HG02610 (cell line): Measurements from ENCODE around the gene PRKRA.
A peak's percentile ranks its signal among the peaks of the same experiment; 100 is the strongest.
"Not testable (repeated sequence)": the region's sequence is repeated elsewhere in the genome, so short reads cannot be mapped to it uniquely, and the experiment has no call there.

Experiments used
- ATAC-seq: cut with Tn5 transposase; IDR thresholded peaks from one replicate; pipeline ENCODE4 v1.9.1; 2021; ENCODE audit warnings: mild to moderate bottlenecking, moderate library complexity; ENCODE audit not compliant: unreplicated experiment

Gene PRKRA

DNA sequence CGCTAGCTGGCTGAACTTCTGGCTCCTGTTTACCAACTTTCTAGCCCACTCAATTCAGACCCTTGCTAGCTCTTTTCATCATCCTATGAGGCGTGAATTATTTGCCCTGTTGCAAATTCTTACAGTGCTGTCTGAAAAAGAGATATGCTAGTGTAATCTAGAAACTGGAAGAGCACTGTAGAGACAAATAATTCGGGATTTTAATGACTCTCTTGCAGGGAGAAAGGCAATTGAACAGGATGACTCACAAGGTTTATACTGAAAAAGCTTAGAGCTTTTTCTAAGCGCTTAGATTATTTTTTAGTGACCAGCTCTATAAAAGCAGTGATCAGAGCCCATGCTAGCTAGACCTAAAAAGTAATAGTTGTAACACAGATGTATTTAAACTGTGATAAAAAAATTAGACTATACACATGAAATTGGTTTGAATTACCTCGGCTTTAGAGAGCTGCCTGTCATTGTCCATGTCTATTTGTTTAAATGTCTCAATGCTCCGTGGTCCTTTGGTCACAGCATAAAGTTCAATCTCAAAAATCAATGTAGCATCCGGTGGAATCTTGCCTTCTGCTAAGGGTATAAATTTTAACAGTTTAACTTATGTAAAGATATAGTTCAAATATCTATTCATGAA is 18.4 kb upstream of the PRKRA start:
- ATAC-seq: no peak

DNA sequence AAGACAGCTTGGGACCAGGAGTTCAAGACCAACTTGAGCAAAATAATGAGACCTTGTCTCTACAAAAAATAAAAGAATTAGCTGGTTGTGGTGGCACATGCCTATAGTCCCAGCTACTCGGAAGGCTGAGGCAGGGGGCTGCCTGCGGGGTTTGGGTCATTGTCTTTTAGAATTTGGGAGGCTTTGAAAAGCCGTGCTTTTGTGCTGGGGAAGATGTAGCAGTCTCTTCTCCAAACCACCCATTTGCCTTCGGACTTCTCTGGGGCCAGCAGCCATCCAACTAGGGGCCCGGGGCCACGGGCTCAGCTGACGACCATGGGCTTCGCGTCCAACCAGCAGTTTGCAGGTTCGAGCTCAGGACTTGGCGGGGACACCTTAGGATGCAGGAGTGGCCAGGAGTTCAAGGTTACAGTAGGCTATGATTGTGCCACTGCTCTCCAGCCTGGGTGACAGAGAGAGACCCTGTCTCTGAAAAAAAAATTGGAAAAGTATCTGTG is 6.5 kb upstream of the PRKRA start:
- ATAC-seq: no peak

DNA sequence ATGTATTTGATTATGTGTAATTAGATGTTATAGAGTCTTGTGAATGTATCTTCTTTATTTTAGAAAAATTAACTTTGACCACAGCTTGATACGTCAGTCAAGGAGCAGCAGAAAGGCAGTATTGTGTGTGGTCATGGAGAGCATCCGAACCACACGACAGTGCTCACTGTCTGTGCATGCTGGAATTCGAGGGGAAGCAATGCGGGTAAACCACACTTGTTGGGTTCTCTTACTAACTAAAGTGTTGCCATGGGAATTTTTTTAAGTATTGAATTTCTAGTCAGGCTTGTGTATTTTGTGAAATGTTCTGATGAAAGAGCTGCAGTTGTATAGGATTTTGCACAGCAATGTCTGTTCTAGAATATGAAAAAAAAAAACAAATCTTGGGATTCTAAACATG is 5.0 kb upstream of the PRKRA start:
- ATAC-seq: no peak

DNA sequence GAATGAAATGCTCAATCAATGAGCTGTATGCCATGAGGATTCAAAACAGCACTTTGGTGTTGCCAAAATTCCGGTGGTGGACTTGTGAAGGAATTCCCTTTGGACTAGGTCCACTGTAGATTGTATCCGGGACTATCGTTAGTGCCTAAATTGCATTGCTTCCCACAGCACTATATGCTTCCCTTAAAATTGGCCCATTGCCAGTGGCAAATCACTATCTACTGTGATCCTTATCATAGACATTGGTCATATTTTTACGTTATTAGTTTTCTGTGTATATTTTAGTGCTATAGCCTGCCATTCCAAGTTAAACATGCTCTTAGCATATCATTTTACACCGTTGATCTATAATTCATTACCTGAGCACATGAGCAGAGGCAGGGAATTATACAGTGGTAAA is 1.9 kb upstream of the PRKRA start:
- ATAC-seq: no peak

DNA sequence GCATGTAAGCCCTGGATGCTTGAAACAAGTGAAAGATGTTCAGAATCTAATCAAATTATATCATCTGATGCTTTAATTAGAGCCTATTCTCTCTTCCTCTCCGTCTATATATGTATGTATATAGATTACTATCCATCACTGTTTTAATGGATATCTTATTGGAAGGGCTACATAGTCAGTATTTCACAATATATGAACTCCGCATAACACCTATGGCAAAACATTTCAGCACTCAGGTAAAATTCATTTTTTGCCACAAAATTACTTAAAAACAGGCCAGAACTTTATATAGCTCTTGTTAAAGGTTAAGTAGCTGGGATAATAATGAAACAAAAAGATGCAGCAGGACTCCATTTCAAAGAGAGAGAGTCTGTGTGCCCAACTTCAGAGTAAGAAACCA is 1.4 kb upstream of the PRKRA start:
- no peak for ATAC-seq

DNA sequence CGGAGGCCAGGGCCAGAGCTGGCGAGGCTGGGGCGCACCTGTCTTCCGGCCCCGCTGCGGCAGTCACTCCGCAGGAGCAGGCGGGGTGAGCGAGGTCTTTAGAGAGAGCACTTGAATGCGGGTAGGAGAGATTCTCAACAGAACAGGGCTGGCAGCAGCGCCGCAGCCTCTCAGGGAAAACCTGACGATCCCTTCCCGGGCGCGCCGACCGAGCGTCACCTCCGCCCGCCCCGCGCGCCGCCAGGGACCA is 526 bp downstream of the PRKRA start:
- peak; percentile 43 for ATAC-seq

DNA sequence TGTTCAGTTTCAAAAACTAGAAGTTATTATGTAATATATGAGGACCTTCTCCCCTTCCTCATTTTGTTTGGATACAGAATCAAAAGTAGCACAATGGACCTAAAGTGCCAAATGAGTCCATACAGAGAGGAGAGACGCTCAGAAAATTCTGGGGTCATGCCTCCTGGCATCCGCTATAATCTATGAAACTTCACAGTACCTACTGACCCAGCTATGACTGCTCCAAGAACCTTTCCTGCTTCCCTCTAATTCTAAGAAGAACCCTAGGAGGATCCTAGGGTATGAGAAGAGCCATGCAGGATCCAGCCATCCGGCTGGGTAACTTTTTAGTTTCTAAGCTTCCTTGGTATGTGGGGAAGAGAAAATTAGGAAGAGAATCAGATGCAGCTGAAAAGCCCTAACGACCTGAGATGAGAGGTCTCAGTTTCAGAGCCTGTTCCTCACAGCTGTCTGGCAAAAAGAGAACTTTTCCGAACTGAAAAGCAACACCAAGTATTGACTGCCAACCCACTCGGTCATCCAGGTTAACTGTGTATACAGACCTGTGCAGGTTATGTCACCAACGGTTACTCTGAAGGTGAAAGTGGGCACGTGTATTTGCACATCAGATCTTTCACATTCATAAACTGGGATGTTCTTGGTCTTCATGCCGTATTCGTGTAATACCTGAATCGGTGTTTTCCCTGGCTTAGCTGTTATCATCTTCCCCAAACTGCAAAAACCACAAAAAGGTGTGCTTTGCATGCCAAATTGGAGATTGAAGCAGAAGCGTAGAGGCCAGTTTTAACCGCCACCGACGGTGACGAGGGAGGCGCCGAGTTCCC is 1.1 kb downstream of the PRKRA start:
- no peak for ATAC-seq

DNA sequence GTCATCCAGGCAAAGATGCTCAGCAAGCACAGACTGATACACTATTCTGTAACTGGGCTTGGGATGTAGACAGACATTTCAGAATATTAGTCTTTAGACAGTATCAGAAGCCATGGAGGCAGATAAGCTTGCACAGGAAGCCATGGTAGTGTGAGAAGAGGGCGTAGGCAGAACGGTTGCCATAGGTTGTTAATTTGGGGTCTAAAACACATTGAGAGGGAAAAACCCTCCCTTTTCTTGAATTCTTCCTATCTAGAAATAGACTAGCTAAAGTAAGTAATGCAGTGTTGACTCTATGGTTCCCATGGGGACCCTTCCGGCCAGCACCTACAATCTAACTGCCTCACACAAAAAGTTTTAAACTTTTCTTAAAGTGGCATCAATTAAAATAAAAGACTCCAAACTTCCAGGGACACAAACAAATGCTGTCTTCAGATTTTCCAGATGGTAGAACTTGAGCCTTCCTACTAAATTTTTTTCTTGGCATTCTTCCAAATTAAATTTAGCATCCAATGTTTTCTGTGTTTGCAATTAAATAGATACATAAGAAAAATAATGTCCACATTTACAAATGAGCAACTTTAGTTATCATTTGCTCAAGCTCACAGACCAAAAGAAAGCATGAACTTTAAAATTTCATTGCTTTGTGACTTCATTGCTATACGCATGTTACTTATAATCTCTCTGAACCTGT is 1.9 kb downstream of the PRKRA start:
- no peak for ATAC-seq

DNA sequence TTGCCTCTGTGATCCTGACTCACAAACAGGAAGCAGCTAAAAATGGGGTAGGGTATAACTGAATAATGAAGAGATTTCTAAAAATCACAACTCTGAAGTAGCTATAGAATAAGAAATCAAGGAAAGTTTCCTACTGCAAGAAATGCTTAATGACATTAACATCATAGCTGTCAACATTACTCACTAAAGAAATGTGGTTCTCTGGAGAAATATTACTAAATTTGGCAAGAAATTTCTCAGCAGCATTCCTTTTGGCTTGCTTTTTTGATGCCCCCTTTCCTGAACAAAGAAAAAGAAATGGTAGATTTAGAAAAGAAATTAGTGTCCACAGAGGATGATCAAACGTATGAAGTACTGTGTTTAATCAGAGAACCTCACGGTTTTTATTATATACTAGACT is 9.5 kb downstream of the PRKRA start:
- no peak for ATAC-seq

DNA sequence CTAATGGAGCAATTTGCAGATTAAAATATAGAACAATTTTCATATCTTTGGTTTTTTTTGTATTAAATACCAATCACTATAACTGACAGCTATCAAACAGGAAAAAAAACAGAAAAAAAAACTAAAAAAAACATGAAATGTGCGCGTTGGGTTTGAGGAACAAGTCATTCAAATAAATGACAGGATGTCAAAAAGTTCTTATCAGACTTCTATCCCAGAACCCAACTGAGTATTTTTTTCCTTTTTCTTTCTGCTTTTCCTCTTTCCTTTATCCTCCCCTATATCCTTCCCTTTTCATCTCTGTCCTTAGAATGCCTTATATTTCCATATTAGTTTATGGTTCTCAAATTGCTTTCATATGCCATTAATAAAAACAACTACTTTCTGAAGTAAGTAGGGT is 14.3 kb downstream of the PRKRA start:
- ATAC-seq: no peak

DNA sequence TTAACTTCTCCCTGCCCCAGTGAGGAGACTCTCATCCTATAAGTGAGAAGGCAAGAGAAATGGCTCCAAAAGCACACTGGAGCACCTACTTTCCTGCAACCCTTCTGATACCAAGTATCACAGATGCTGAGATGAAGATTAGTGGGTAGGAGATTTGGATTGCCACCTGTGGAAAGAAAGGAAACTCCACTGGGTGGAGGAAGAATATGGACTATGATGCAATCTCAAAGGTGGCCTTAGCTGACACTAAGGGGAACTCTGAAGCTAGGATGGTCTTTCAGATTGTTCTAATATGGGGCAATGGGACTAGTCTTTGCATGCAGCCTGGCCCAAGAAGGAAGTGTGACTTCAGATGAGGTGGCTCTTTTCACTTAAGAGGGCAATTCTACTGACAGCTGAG is 21.6 kb downstream of the PRKRA start:
- ATAC-seq: no peak

DNA sequence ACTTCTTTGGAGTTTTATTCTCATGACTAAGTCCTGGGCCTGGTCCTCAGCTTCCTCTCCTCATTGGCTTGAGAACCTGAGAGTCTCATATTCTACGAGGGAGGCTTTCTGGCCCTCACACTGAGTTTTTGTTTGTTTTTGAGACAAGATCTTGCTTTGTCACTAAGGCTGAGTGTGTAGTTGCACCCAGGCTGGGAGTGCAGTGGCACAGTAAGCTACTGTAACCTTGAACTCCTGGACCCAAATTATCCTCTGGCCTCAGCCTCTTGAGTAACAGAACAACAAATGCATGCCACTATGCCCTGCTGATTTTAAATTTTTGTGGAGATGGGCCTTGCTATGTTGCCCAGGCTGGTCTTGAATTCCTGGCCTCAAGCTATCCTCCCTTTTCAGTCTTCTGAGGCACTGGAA is 22.6 kb downstream of the PRKRA start:
- no peak for ATAC-seq

DNA sequence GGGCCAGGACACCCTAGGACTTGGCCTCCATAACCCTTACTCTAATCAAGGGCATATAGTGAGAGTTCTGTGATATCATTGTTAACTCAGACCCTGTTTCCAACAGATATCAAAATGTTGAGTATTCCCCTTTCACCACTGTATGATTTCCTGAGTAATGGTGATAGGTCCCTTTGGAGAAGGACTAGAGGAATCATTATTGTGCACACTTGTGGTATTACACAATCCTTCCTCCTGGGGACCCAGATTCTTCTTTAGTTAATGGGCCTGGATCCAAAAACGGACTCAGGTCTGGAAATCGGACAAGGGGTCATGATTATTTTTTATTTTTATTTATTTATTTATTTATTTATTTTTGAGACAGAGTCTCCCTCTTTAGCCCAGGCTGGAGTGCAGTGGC is 23.5 kb downstream of the PRKRA start:
- ATAC-seq: no peak

DNA sequence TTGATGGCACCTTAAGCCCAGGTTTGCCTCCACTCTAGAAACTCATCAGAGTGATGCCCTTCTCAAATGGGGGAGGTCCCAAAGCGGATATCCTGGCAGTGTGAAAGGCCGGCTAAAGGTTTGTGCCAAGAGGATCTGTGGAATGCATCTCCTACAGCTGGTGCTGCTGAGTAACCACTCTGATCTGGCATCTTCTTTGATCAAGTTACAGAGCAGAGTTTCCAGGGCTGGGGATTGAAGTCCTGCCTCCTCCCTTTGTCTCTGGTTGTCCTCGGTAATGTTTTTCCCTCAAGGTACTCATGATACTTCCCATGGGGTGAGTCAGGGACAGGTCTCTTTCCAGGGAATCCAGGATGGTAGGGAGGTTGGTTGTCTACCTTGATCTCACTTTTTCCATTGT is 24.6 kb downstream of the PRKRA start:
- no peak for ATAC-seq

DNA sequence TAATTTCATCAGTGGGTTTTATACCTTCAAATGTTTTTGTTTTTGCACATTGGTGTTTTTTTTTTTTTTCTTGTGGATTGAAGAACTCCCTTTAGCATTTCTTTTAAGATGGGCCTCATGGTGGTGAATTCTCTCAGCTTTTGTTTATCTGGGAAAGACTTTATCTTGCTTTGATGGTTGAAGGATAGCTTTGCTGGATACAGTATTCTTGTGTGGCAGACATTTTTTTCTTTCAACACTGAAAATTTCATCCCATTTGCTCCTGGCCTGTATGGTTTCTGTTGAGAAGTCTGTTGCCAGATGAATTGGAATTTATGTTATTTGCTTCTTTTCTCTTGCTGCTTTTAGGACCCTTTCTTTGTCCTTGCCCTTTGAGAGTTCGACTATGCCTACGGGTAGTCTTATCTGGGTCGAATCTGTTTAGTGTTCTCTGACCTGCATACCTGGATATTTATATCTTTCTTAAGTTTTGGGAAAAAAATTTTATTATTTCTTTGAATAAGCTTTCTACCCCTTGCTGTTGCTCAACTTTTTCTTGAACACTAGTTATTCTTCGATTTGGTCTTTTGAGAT is 25.6 kb downstream of the PRKRA start:
- no peak for ATAC-seq

DNA sequence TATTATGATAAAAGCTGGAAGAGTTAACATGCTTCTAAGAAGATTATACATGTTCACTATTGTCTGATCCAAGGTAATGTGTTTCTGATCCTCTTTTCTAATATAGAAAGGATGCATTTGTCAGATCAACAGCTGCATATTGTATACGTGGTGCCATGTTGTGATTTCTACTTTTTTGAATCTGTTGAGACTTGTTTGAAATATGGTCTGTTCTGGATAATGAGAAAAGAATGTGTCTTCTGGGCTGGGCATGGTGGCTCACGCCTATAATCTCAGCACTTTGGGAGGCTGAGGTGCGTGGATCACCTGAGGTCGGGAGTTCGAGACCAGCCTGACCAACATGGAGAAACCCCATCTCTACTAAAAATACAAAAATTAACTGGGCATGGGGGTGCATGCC is 27.2 kb downstream of the PRKRA start:
- not testable (repeated sequence) for ATAC-seq

DNA sequence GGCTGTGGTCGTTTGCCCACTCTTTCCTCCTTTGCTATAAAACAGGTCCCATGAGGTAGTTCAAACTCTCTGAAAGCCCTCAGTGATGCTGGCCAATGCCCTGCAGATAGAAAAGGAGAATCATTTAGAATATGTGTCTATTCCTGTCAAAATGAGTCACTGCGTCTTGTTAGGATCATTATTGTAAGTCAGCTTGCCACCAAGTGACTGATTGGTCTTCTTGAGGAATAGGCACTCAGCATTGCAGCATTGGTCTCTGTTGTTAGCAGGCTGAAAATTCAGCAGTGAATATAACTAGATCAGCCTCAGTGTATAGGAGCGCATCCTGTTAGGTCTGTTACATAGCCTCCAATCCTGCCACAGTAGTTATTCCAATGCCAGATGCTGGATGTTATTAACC is 28.9 kb downstream of the PRKRA start:
- no peak for ATAC-seq

DNA sequence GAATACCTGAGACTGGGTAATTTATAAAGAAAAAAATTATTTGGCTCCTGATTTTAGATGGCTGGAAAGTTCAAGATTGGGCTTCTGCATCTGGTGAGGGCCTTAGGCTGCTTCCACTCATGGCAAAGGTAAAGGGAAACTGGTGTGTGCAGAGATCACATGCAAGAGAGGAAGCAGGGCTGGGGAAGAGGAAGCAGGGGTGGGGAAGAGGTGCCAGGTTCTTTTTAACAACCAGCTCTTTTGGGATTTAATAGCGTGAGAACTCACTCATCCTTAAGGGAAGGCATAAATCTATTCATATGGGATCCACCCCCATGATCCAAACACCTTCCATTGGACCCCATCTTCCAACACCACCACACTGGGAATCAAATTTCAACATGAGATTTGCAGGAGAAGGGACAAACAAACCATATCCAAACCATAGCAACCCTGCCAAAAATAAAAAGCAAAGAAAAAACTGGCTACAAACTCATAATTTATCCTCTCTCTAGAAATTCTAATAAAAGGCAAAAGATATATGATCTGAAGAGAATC is 30.4 kb downstream of the PRKRA start:
- no peak for ATAC-seq

DNA sequence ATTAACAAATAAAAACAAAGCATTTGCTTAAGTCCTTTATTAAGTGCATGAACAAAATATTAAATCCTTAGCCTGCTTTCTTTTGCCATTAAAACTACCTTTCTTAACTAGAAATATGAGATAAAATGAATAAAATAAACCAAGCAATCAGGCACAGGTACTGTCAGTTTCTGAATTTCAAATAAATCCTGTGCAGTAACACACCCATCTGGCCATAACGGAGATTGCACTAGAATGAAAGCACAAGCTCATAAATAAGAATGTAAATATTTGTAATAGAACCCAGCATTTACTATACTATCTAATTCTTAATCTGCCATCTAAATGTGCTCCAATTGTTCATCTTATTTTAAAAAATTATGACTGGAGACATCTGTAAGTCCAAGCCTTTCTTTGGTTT is 31.9 kb downstream of the PRKRA start:
- ATAC-seq: no peak

DNA sequence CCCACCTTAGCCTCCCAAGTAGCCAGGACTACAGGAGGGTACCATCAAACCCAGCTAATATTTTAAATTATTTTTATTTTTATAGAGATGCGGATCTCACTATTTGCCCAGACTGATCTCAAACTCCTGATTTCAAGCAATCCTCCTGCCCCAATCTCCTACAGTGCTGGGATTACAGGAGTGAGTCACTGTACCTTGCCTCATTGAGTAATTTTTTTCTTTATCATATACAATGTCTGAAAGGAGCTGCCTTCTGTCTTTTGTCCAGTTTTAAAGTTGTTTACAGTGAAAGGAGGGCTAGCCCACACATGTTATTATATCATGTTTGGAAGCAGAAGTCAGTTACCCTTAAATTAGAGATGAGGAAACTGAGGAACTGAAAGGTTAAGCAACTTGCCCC is 32.5 kb downstream of the PRKRA start:
- ATAC-seq: no peak

DNA sequence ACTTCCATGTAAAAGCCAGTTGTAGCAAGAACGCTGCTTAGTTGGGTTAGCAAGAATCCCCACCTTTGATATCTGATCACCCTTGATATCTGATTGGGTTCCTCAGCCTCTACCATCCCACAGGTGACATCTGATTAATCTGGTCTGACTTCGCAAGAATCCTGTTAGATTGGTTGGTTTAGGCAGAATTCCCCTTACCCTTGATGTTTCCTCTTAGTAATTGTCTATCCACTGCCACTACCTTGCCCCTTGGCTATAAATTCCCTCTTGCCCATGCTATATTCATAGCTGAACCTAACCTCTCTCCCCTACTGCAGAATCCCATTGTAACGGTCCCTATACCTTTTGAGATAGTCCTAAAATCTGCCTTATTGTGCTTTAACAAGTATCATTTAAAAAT is 33.1 kb downstream of the PRKRA start:
- ATAC-seq: no peak

DNA sequence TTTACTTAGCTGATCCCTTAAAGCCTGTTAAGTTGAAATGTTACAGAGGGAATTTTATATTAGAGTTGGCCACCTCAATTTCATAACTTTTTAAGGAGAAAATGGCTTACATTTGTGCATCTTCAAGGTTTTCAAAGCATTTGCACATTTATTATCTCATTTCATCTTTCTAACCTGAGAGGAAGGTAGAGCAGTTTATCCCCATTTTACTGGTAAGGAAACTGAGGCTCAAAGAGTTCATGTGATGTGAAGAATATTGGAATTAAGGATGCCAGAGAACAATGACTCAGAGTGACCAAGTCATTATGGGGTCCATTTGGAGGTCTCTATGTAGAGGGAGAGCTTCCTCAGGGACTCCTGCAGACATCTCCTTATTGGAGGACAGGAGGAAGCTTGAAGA is 35.0 kb downstream of the PRKRA start:
- no peak for ATAC-seq
